Measurements from ENCODE around the gene OR10V1. TPM values are rescaled to one million over a fixed set of nuclear protein-coding genes. Genes with fewer than 3 reads are reported as not detected.

OR10V1 gene
- total RNA-seq, 1 experiment from 2014 or later, result not detected

DNA sequence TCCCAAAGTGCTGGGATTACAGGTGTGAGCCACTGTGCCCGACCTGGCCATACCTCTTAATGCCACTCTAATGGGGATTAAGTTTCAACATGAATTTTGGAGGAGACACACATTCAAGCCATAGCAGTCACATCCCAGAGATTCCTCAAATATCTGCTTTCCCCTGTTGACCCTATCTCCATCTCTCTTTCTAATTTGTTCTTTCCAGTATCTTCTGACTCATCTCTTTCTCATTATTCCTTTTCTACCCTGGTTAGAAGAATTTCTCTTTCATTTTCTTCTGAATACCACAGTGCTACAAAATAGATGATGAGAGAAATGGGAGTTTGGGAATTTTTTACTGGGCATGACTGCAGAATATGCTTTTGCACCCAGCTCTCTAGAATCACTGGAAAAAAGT, 5.1 kb downstream of the OR10V1 start:
- ChIA-PET CTCF (interaction anchor here (0.6 kb wide), 1 partner anchor 70 kb away, joined by 3 read pairs; no protein-coding TSS in a partner anchor), POLR2A (interaction anchor here (0.6 kb wide), 1 partner anchor 62 kb away, joined by 3 read pairs; no protein-coding TSS in a partner anchor)
- H3K27me3 ChIP-seq (ENCODE audit: control insufficient read depth, insufficient read depth, low read length), result no peaks in the 10 kb centered on the region
- TF ChIP-seq, protein P1, sequence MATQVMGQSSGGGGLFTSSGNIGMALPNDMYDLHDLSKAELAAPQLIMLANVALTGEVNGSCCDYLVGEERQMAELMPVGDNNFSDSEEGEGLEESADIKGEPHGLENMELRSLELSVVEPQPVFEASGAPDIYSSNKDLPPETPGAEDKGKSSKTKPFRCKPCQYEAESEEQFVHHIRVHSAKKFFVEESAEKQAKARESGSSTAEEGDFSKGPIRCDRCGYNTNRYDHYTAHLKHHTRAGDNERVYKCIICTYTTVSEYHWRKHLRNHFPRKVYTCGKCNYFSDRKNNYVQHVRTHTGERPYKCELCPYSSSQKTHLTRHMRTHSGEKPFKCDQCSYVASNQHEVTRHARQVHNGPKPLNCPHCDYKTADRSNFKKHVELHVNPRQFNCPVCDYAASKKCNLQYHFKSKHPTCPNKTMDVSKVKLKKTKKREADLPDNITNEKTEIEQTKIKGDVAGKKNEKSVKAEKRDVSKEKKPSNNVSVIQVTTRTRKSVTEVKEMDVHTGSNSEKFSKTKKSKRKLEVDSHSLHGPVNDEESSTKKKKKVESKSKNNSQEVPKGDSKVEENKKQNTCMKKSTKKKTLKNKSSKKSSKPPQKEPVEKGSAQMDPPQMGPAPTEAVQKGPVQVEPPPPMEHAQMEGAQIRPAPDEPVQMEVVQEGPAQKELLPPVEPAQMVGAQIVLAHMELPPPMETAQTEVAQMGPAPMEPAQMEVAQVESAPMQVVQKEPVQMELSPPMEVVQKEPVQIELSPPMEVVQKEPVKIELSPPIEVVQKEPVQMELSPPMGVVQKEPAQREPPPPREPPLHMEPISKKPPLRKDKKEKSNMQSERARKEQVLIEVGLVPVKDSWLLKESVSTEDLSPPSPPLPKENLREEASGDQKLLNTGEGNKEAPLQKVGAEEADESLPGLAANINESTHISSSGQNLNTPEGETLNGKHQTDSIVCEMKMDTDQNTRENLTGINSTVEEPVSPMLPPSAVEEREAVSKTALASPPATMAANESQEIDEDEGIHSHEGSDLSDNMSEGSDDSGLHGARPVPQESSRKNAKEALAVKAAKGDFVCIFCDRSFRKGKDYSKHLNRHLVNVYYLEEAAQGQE (IDR thresholded peaks at IDR 0.05; ENCODE audit: insufficient read depth in 1 of 2, low read depth in 2 of 2, low read length in 1 of 2), result no peak
- TF ChIP-seq CTCF (IDR thresholded peaks at IDR 0.05), result no peak
- no peak for TF ChIP-seq TCF7L2 (IDR thresholded peaks at IDR 0.05; ENCODE audit: low read depth, low read length)
- no peak for TF ChIP-seq SIN3A (IDR thresholded peaks at IDR 0.05; ENCODE audit: borderline replicate concordance, insufficient read depth, low read depth, low read length)
- no peak for TF ChIP-seq POLR2AphosphoS5 (IDR thresholded peaks at IDR 0.05; ENCODE audit: low read depth, low read length)
- H3K4me3 ChIP-seq (ENCODE audit: low read depth in 2 of 2, low read length in 2 of 2), result no peak overlapping the region
- no peaks in the 10 kb centered on the region for H3K9me3 ChIP-seq (ENCODE audit: control insufficient read depth, insufficient read depth, low read depth, low read length)
- H3K4me1 ChIP-seq (ENCODE audit: control insufficient read depth, insufficient read depth, low read length), result peaks cover 13% of the 10 kb centered on the region; the same call in 1 of the 2 replicates
- H3K36me3 ChIP-seq (ENCODE audit: control insufficient read depth, insufficient read depth, low read length), result no peaks in the 10 kb centered on the region
- intact Hi-C loops (cut with micrococcal nuclease; ENCODE audit: unreplicated experiment) (no loop called here), in situ Hi-C loops (cut with HindIII; ENCODE audit: low pct_unique_long_range_greater_than_20kb, low sequenced_read_pairs) (no loop called here)
- H3K27ac ChIP-seq (ENCODE audit: low read length), result no peak overlapping the region; the same call in 1 of the 2 replicates
- ATAC-seq (no peak), DNase-seq (ENCODE audit: low read depth, low spot score) (no peak)
- BruUV-seq (replicated peaks), result no TSS peak

DNA sequence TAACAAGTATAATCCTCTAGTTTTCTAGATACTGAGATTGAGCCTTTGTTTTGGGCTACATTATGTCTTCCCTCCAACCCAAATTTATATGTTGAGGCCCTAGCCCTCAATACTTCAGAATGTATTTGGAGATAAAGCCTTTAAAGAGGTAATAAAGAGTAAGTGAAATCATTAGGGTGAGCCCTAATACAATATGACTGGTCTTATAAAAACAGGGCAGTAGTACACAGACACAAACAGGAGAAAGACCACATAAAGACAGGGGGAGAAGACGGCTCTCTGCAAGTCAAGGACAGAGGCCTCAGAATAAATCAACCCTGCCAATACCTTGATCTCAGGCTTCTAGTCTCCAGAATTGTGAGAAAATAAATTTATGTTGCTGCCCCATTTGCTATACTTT, 6.3 kb downstream of the OR10V1 start:
- in situ Hi-C loops (cut with HindIII; ENCODE audit: low pct_unique_long_range_greater_than_20kb, low sequenced_read_pairs) (no loop called here), intact Hi-C loops (cut with micrococcal nuclease; ENCODE audit: unreplicated experiment) (no loop called here)
- Histone ChIP-seq H3K27me3 (ENCODE audit: control insufficient read depth, insufficient read depth, low read length) (no peaks in the 10 kb centered on the region), H3K4me3 (ENCODE audit: low read depth in 2 of 2, low read length in 2 of 2) (no peak overlapping the region), H3K4me1 (ENCODE audit: control insufficient read depth, insufficient read depth, low read length) (peaks cover 13% of the 10 kb centered on the region; the same call in 1 of the 2 replicates), H3K9me3 (ENCODE audit: control insufficient read depth, insufficient read depth, low read depth, low read length) (no peaks in the 10 kb centered on the region), H3K27ac (ENCODE audit: low read length) (peak overlapping the region; percentile 77), H3K36me3 (ENCODE audit: control insufficient read depth, insufficient read depth, low read length) (no peaks in the 10 kb centered on the region)
- DNase-seq (ENCODE audit: low read depth, low spot score), result no peak
- ChIA-PET POLR2A (no interaction called here), CTCF (no interaction called here)
- ATAC-seq, result peak; percentile 31
- TF ChIP-seq SIN3A (IDR thresholded peaks at IDR 0.05; ENCODE audit: borderline replicate concordance, insufficient read depth, low read depth, low read length), result no peak
- TF ChIP-seq CTCF (IDR thresholded peaks at IDR 0.05), result no peak
- BruUV-seq (replicated peaks), result no TSS peak
